Measurements from ENCODE around the gene REEP3.
"Not testable (repeated sequence)": the region's sequence is repeated elsewhere in the genome, so short reads cannot be mapped to it uniquely, and the experiment has no call there.

REEP3 gene

DNA sequence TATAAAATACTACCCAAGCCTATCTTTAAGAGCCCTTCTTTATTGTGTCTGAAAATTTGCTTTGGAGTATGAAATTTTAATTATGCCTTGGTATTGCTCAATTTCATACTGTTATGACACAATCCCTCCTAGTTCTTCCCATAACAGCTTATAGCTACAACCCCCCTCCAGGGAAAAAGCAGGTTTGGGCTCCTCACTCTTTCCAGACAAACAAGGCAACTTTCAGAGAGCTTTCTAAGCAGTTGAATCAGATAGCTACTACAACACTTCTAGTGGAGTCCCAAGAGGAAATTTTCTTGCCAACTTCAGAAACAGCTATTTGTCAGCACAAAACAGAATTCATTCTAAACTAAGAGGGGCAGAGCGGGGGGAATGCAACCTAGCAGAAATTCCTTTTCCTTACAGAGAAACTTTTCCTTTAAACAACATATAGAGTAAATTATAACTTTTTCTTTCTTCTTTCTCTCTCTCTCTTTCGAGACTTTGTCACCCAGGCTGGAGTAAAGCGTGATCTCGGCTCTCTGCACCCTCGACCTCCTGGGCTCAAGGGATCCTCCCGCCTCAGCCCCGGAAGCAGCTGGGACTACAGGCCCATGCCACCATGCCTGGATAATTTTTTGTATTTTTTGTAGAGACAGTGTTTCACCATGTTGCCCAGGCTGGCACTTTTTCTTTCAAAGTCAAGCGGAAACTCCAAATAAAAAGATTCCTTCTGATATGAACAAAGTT is 29.4 kb upstream of the REEP3 start:
- no peak overlapping the region for H3K4me3 ChIP-seq (ENCODE audit: low read length)
- peaks cover 74% of the 10 kb centered on the region for H3K79me2 ChIP-seq (ENCODE audit: low read length)
- no peak overlapping the region for H3K27ac ChIP-seq (ENCODE audit: low read length)
- no peaks in the 10 kb centered on the region for H3K27me3 ChIP-seq (replicated peaks; ENCODE audit: insufficient read depth, low read length)
- DNase-seq, result no peak
- no peaks in the 10 kb centered on the region for H3K9me2 ChIP-seq (replicated peaks; ENCODE audit: insufficient read depth, low read length)
- no peaks in the 10 kb centered on the region for H3K4me1 ChIP-seq (ENCODE audit: low read length)
- no peak overlapping the region for H3K4me2 ChIP-seq (ENCODE audit: low read depth, low read length)
- TF ChIP-seq, protein P1, sequence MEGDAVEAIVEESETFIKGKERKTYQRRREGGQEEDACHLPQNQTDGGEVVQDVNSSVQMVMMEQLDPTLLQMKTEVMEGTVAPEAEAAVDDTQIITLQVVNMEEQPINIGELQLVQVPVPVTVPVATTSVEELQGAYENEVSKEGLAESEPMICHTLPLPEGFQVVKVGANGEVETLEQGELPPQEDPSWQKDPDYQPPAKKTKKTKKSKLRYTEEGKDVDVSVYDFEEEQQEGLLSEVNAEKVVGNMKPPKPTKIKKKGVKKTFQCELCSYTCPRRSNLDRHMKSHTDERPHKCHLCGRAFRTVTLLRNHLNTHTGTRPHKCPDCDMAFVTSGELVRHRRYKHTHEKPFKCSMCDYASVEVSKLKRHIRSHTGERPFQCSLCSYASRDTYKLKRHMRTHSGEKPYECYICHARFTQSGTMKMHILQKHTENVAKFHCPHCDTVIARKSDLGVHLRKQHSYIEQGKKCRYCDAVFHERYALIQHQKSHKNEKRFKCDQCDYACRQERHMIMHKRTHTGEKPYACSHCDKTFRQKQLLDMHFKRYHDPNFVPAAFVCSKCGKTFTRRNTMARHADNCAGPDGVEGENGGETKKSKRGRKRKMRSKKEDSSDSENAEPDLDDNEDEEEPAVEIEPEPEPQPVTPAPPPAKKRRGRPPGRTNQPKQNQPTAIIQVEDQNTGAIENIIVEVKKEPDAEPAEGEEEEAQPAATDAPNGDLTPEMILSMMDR (IDR thresholded peaks at IDR 0.05; ENCODE audit: low read length), result no peak
- TF ChIP-seq EZH2 (optimal IDR thresholded peaks at IDR 0.05; ENCODE audit: low read depth, low read length), result no peak
- H2AFZ ChIP-seq (ENCODE audit: low read length), result no peak overlapping the region
- no peaks in the 10 kb centered on the region for H3K9me3 ChIP-seq (replicated peaks; ENCODE audit: insufficient read depth, low read length)
- H3K9ac ChIP-seq (ENCODE audit: low read length), result no peak overlapping the region
- H3F3A ChIP-seq (ENCODE audit: insufficient read depth, low read length), result no peaks in the 10 kb centered on the region
- H3K36me3 ChIP-seq (replicated peaks; ENCODE audit: insufficient read depth, low read length), result no peaks in the 10 kb centered on the region
- peaks cover 7% of the 10 kb centered on the region for H4K20me1 ChIP-seq (ENCODE audit: insufficient read depth, low read length)

DNA sequence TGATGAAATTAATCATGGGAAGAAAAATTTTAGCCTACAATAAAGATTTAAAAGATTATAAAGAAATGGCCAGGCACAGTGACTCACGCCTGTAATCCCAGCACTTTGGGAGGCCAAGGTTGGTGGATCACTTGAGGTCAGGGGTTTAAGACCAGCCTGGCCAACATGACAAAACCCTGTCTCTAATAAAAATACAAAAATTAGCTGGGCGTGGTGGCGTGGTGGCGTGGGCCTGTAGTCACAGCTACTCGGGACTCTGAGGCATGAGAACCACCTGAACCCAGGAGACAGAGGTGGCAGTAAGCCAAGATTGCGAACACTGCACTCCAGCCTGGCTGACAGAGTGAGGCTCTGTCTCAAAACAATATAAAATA is 28.9 kb upstream of the REEP3 start:
- H2AFZ ChIP-seq (ENCODE audit: low read length); H3K4me2 ChIP-seq (ENCODE audit: low read depth, low read length); H3K9me2 ChIP-seq (replicated peaks; ENCODE audit: insufficient read depth, low read length); H3K27me3 ChIP-seq (replicated peaks; ENCODE audit: insufficient read depth, low read length); H3F3A ChIP-seq (ENCODE audit: insufficient read depth, low read length); H3K36me3 ChIP-seq (replicated peaks; ENCODE audit: insufficient read depth, low read length); H4K20me1 ChIP-seq (ENCODE audit: insufficient read depth, low read length); H3K9ac ChIP-seq (ENCODE audit: low read length); DNase-seq; H3K9me3 ChIP-seq (replicated peaks; ENCODE audit: insufficient read depth, low read length); H3K27ac ChIP-seq (ENCODE audit: low read length); H3K4me1 ChIP-seq (ENCODE audit: low read length); H3K4me3 ChIP-seq (ENCODE audit: low read length): not testable (repeated sequence)
- H3K79me2 ChIP-seq (ENCODE audit: low read length), result peaks cover 74% of the 10 kb centered on the region

DNA sequence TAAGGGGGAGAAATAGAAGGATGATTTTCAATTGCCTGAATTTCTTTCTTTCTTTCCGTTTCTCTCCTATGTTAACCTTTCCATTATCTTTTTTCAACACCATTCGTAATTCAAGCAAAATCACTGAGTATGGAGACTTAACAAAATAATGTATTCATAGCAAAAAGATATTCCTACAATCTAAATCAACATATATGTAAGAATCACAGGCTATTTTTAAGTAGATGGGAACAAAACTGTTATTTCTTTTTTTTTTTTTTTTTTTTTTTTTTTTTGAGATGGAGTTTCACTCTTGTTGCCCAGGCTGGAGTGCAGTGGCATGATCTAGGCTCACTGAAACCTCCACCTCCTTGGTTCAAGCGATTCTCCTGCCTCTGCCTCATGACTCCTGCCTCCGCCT is 28.2 kb upstream of the REEP3 start:
- no peak overlapping the region for H3K27ac ChIP-seq (ENCODE audit: low read length)
- H3K36me3 ChIP-seq (replicated peaks; ENCODE audit: insufficient read depth, low read length), result no peaks in the 10 kb centered on the region
- no peak for DNase-seq
- H3K4me1 ChIP-seq (ENCODE audit: low read length), result no peaks in the 10 kb centered on the region
- no peaks in the 10 kb centered on the region for H3K9me2 ChIP-seq (replicated peaks; ENCODE audit: insufficient read depth, low read length)
- TF ChIP-seq EZH2phosphoT487 (IDR thresholded peaks at IDR 0.05; ENCODE audit: low read length), result no peak
- TF ChIP-seq EZH2 (optimal IDR thresholded peaks at IDR 0.05; ENCODE audit: low read depth, low read length), result no peak
- TF ChIP-seq, protein P1 (IDR thresholded peaks at IDR 0.05; ENCODE audit: low read length), result no peak
- H3K9me3 ChIP-seq (replicated peaks; ENCODE audit: insufficient read depth, low read length), result no peaks in the 10 kb centered on the region
- no peak overlapping the region for H2AFZ ChIP-seq (ENCODE audit: low read length)
- peaks cover 74% of the 10 kb centered on the region for H3K79me2 ChIP-seq (ENCODE audit: low read length)
- no peaks in the 10 kb centered on the region for H3K27me3 ChIP-seq (replicated peaks; ENCODE audit: insufficient read depth, low read length)
- no peak overlapping the region for H3K4me3 ChIP-seq (ENCODE audit: low read length)
- H4K20me1 ChIP-seq (ENCODE audit: insufficient read depth, low read length), result no peaks in the 10 kb centered on the region
- H3K9ac ChIP-seq (ENCODE audit: low read length), result no peak overlapping the region
- H3K4me2 ChIP-seq (ENCODE audit: low read depth, low read length), result no peak overlapping the region
- no peaks in the 10 kb centered on the region for H3F3A ChIP-seq (ENCODE audit: insufficient read depth, low read length)

DNA sequence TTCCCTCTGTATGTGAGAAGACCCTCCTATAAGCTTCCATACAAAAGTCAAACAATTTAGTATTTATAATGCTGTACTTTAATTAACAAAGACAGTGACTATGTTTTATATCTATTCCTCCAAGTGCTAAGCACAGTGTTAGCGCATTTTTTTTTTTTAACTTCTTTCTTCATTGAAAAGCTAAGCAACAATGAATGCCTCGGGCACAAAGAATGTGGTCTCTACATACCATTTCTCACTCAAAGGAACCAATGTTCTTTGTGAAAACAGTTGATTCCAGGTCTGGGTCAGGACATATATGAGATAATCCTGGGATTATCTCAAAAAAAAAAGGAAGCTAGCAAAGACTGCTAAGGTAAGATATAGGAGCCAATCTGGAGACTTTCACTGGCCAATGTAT is 26.2 kb upstream of the REEP3 start:
- H3K4me2 ChIP-seq (ENCODE audit: low read depth, low read length), result no peak overlapping the region
- no peak overlapping the region for H3K27ac ChIP-seq (ENCODE audit: low read length)
- H3F3A ChIP-seq (ENCODE audit: insufficient read depth, low read length), result no peaks in the 10 kb centered on the region
- H3K9ac ChIP-seq (ENCODE audit: low read length), result no peak overlapping the region
- H3K4me1 ChIP-seq (ENCODE audit: low read length), result no peaks in the 10 kb centered on the region
- TF ChIP-seq, protein P1 (IDR thresholded peaks at IDR 0.05; ENCODE audit: low read length), result no peak
- no peak for TF ChIP-seq EZH2phosphoT487 (IDR thresholded peaks at IDR 0.05; ENCODE audit: low read length)
- TF ChIP-seq EZH2 (optimal IDR thresholded peaks at IDR 0.05; ENCODE audit: low read depth, low read length), result no peak
- H4K20me1 ChIP-seq (ENCODE audit: insufficient read depth, low read length), result no peaks in the 10 kb centered on the region
- H3K4me3 ChIP-seq (ENCODE audit: low read length), result no peak overlapping the region
- H3K36me3 ChIP-seq (replicated peaks; ENCODE audit: insufficient read depth, low read length), result no peaks in the 10 kb centered on the region
- no peaks in the 10 kb centered on the region for H3K9me2 ChIP-seq (replicated peaks; ENCODE audit: insufficient read depth, low read length)
- no peak overlapping the region for H2AFZ ChIP-seq (ENCODE audit: low read length)
- no peaks in the 10 kb centered on the region for H3K9me3 ChIP-seq (replicated peaks; ENCODE audit: insufficient read depth, low read length)
- peaks cover 84% of the 10 kb centered on the region for H3K79me2 ChIP-seq (ENCODE audit: low read length)
- H3K27me3 ChIP-seq (replicated peaks; ENCODE audit: insufficient read depth, low read length), result no peaks in the 10 kb centered on the region
- DNase-seq, result no peak

All from MM.1S (cell line).